BE2C (cell line): ENCODE results near the gene JRKL.

Source experiments
- DNase-seq: peaks from one replicate; pipeline ENCODE4 v3.0.0-alpha.2; 2020
- H3K27me3 ChIP-seq: fragments of 250-450 bp; sonication (Bioruptor Pico); 2 replicates; pipeline ENCODE4 v1.5.1; 2020; ENCODE audit warnings: mild to moderate bottlenecking
- H3K36me3 ChIP-seq: fragments of 250-450 bp; sonication (Bioruptor Pico); 2 replicates; pipeline ENCODE4 v1.5.1; 2020; ENCODE audit warnings: mild to moderate bottlenecking
- H3K4me1 ChIP-seq: fragments of 250-450 bp; sonication (Bioruptor Pico); 2 replicates; pipeline ENCODE4 v1.5.1; 2020
- H3K4me3 ChIP-seq: 2 replicates; pipeline ENCODE4 v1.5.1; 2011; ENCODE audit warnings: low read depth, low read length
- H3K9me3 ChIP-seq: fragments of 250-450 bp; sonication (Bioruptor Pico); 2 replicates; pipeline ENCODE4 v1.5.1; 2020
- CTCF ChIP-seq: IDR thresholded peaks from 2 replicates; pipeline ENCODE4 v1.5.1; 2012; ENCODE audit warnings: mild to moderate bottlenecking, low read depth, low read length

Gene JRKL

GRCh38 chr11:96356848-96357247 is 33.0 kb upstream of the JRKL start:
- H3K9me3 ChIP-seq, result no peaks in the 10 kb centered on the region
- H3K36me3 ChIP-seq, result 0 out of 2 replicates have a peak, but pooled peaks cover 2% of the 10 kb centered on the region
- no peak overlapping the region for H3K4me3 ChIP-seq
- TF ChIP-seq CTCF, result no peak
- no peaks in the 10 kb centered on the region for H3K4me1 ChIP-seq
- no peaks in the 10 kb centered on the region for H3K27me3 ChIP-seq
- DNase-seq, result no peak

GRCh38 chr11:96357794-96358193 is 32.0 kb upstream of the JRKL start:
- DNase-seq, result no peak
- no peaks in the 10 kb centered on the region for H3K27me3 ChIP-seq
- H3K4me3 ChIP-seq, result no peak overlapping the region
- no peak for TF ChIP-seq CTCF
- 0 out of 2 replicates have a peak, but pooled peaks cover 2% of the 10 kb centered on the region for H3K36me3 ChIP-seq
- H3K9me3 ChIP-seq, result no peaks in the 10 kb centered on the region
- H3K4me1 ChIP-seq, result no peaks in the 10 kb centered on the region

- 0 out of 2 replicates have a peak, but pooled peaks cover 2% of the 10 kb centered on the region for H3K36me3 ChIP-seq
- no peaks in the 10 kb centered on the region for H3K27me3 ChIP-seq
- no peak for DNase-seq
- no peaks in the 10 kb centered on the region for H3K4me1 ChIP-seq
- TF ChIP-seq CTCF, result no peak
- H3K9me3 ChIP-seq, result no peaks in the 10 kb centered on the region
- H3K4me3 ChIP-seq, result no peak overlapping the region
Observed at GRCh38 chr11:96358321-96358720, 31.5 kb upstream of the JRKL start.

GRCh38 chr11:96361778-96362177 is 28.0 kb upstream of the JRKL start:
- peaks cover 2% of the 10 kb centered on the region; the same call in 1 of the 2 replicates for H3K36me3 ChIP-seq
- H3K9me3 ChIP-seq, result no peaks in the 10 kb centered on the region
- H3K27me3 ChIP-seq, result no peaks in the 10 kb centered on the region
- no peak for TF ChIP-seq CTCF
- no peaks in the 10 kb centered on the region for H3K4me1 ChIP-seq
- H3K4me3 ChIP-seq, result no peak overlapping the region
- no peak for DNase-seq

- DNase-seq, result no peak
- peaks cover 6% of the 10 kb centered on the region for H3K36me3 ChIP-seq
Observed at GRCh38 chr11:96365493-96365892, 24.3 kb upstream of the JRKL start.

GRCh38 chr11:96366024-96366423 is 23.8 kb upstream of the JRKL start:
- Histone ChIP-seq H3K36me3 (peaks cover 6% of the 10 kb centered on the region), H3K27me3 (no peaks in the 10 kb centered on the region), H3K4me1 (no peaks in the 10 kb centered on the region), H3K4me3 (no peak overlapping the region), H3K9me3 (no peaks in the 10 kb centered on the region)
- no peak for DNase-seq
- TF ChIP-seq CTCF, result no peak

More at GRCh38 chr11:96365493-96365892, 24.3 kb upstream of the JRKL start:
- Histone ChIP-seq H3K27me3 (no peaks in the 10 kb centered on the region), H3K9me3 (no peaks in the 10 kb centered on the region), H3K4me1 (no peaks in the 10 kb centered on the region), H3K4me3 (no peak overlapping the region)
- TF ChIP-seq CTCF, result no peak
